ENCODE measurements around the gene LRRC1. TPM values are rescaled to one million over a fixed set of nuclear protein-coding genes. Genes with fewer than 3 reads are reported as not detected.

Gene LRRC1
- total RNA-seq, 1 donor from 2014 or later, result 2.6 TPM

DNA sequence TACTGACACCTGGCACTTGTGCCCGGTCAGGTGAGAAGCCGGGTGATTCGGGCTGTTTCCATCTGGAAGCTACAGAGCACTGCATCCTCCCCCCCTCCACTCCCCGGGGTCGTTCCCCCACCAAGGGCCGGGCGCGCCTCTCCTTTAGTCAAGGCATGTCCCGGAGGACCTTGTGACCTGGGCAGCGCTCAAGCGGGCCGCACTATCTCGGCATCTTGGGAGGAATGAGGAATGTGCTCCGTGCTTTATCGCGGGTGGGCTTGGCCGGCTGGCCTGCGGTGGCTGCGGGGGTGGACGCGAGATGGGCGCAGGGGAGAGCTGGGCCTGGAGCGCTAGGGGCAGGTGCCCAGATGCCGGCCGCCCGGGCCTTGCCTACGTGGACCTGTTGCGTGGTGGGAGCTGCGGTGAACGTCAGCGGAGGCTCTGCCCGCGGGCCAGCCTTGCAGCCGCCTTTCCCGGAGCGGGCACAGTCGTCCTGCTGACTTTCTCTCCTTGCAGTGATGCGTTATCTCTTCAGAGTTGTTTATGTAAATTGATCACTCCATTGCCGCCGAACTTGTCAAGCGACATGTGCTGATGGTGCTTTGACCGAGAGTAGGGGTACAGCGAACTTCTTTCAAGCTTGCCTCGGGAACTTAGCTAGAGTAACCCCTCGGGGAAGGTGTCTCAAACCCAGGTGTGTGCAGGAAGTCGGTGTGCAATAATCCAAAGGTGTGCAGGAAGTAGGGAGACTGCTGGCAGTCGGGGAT lies 1.1 kb downstream of the LRRC1 start:
- no peaks in the 10 kb centered on the region for H3K36me3 Mint-ChIP-seq (ENCODE audit: unreplicated experiment)
- peaks cover 5% of the 10 kb centered on the region for H3K4me1 Mint-ChIP-seq (ENCODE audit: low read depth, unreplicated experiment)
- TF ChIP-seq, protein P1, sequence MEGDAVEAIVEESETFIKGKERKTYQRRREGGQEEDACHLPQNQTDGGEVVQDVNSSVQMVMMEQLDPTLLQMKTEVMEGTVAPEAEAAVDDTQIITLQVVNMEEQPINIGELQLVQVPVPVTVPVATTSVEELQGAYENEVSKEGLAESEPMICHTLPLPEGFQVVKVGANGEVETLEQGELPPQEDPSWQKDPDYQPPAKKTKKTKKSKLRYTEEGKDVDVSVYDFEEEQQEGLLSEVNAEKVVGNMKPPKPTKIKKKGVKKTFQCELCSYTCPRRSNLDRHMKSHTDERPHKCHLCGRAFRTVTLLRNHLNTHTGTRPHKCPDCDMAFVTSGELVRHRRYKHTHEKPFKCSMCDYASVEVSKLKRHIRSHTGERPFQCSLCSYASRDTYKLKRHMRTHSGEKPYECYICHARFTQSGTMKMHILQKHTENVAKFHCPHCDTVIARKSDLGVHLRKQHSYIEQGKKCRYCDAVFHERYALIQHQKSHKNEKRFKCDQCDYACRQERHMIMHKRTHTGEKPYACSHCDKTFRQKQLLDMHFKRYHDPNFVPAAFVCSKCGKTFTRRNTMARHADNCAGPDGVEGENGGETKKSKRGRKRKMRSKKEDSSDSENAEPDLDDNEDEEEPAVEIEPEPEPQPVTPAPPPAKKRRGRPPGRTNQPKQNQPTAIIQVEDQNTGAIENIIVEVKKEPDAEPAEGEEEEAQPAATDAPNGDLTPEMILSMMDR (IDR thresholded peaks at IDR 0.05; ENCODE audit: partially characterized antibody, unreplicated experiment), result no peak
- DNase-seq, result peak; percentile 45
- H3K9me3 Mint-ChIP-seq (ENCODE audit: unreplicated experiment), result peaks cover 17% of the 10 kb centered on the region
- H3K27ac Mint-ChIP-seq (ENCODE audit: unreplicated experiment), result no peak overlapping the region
- H3K4me3 Mint-ChIP-seq (ENCODE audit: unreplicated experiment), result peak overlapping the region; percentile 98
- H3K27me3 Mint-ChIP-seq (ENCODE audit: unreplicated experiment), result peaks cover 12% of the 10 kb centered on the region

DNA sequence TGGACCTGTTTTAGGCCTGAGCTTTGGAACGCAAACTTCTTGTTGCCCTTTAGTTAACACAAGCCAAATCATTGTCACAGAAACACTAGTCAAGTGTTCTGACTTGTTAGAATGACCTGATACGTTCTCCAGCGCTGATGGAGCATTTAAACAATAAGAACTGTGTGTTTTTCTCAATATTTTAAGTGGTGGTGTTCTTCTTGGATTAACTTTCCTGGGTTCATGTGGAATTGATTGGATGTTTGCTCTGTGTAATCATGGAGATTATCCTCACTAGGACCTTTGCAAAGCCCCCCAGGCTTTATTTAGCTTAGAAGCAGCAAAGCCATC lies 1.6 kb downstream of the LRRC1 start:
- H3K4me3 Mint-ChIP-seq (ENCODE audit: unreplicated experiment), result peak overlapping the region; percentile 98

DNA sequence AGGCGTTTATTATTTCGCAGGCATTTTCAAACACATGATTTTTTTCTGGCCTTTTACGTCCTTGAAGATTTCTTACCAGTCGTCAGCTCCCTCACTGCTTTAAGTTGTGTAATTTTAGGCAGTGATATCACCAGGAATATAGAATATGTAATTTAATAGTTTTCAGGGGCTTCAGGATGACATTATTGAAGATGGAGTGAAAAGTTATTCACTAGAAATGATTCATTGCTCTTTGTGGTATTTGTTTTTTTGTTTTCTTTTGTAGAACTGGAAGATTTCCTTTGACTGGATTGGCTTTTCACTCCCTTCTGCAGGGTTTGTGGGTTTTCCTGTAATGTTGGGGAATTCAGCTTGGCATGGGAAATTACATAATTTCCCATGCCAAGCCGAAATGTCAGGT lies 2.0 kb downstream of the LRRC1 start:
- no peak for DNase-seq
- TF ChIP-seq, protein P1 (IDR thresholded peaks at IDR 0.05; ENCODE audit: partially characterized antibody, unreplicated experiment), result no peak
- Mint-ChIP-seq H3K9me3 (ENCODE audit: unreplicated experiment) (peaks cover 17% of the 10 kb centered on the region), H3K36me3 (ENCODE audit: unreplicated experiment) (no peaks in the 10 kb centered on the region), H3K27me3 (ENCODE audit: unreplicated experiment) (peaks cover 11% of the 10 kb centered on the region), H3K4me3 (ENCODE audit: unreplicated experiment) (no peak overlapping the region), H3K4me1 (ENCODE audit: low read depth, unreplicated experiment) (peaks cover 5% of the 10 kb centered on the region), H3K27ac (ENCODE audit: unreplicated experiment) (no peak overlapping the region)

More for the DNA sequence above, 1.6 kb downstream of the LRRC1 start:
- H3K27me3 Mint-ChIP-seq (ENCODE audit: unreplicated experiment), result peaks cover 11% of the 10 kb centered on the region
- no peaks in the 10 kb centered on the region for H3K36me3 Mint-ChIP-seq (ENCODE audit: unreplicated experiment)
- no peak for DNase-seq
- peaks cover 5% of the 10 kb centered on the region for H3K4me1 Mint-ChIP-seq (ENCODE audit: low read depth, unreplicated experiment)
- H3K9me3 Mint-ChIP-seq (ENCODE audit: unreplicated experiment), result peaks cover 17% of the 10 kb centered on the region
- TF ChIP-seq, protein P1 (IDR thresholded peaks at IDR 0.05; ENCODE audit: partially characterized antibody, unreplicated experiment), result no peak
- H3K27ac Mint-ChIP-seq (ENCODE audit: unreplicated experiment), result no peak overlapping the region

DNA sequence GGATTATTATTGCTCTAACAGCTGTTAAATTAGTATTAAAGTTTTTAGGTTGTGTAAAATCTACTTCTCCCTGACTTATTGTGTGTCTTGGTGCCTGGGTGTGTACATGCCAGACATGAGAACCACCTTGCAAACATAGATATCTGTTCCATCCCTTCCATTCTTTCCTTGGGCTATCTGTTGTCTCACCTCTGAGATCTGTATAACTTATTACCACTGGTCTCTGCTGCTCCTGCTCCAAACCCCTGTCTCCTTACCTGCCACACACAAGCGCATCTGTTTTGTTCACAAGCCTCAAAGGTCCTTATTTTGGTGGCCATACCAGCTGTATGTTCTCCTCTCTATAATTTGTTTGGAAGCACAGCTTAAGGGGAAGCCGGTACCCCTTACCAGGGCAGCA lies 2.5 kb downstream of the LRRC1 start:
- H3K27me3 Mint-ChIP-seq (ENCODE audit: unreplicated experiment), result peaks cover 11% of the 10 kb centered on the region
- peak overlapping the region; percentile 14 for H3K4me3 Mint-ChIP-seq (ENCODE audit: unreplicated experiment)
- no peak overlapping the region for H3K27ac Mint-ChIP-seq (ENCODE audit: unreplicated experiment)
- no peaks in the 10 kb centered on the region for H3K36me3 Mint-ChIP-seq (ENCODE audit: unreplicated experiment)
- no peak for DNase-seq
- H3K4me1 Mint-ChIP-seq (ENCODE audit: low read depth, unreplicated experiment), result peaks cover 5% of the 10 kb centered on the region
- H3K9me3 Mint-ChIP-seq (ENCODE audit: unreplicated experiment), result peaks cover 17% of the 10 kb centered on the region
- TF ChIP-seq, protein P1 (IDR thresholded peaks at IDR 0.05; ENCODE audit: partially characterized antibody, unreplicated experiment), result no peak

DNA sequence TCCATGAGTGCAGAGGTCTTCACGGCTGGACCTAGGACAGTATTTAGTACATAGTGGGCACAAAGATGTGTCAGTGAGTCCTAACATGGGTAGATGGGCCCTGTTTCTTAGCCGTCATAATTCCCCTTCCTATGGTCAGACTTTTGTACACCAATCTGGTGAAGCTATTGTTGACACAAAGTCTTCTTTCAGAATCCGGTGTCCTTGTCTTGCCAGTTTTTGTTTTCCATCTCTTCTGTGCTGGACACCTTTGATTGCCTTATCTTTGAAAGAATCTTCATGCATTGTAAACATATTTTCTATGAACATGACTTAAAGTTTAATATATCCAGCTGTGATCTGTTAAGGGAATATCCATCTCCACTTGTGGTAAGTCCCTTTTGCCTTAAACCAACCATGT lies 4.5 kb downstream of the LRRC1 start:
- Mint-ChIP-seq H3K36me3 (ENCODE audit: unreplicated experiment) (no peaks in the 10 kb centered on the region), H3K4me1 (ENCODE audit: low read depth, unreplicated experiment) (peaks cover 7% of the 10 kb centered on the region), H3K27ac (ENCODE audit: unreplicated experiment) (no peak overlapping the region), H3K9me3 (ENCODE audit: unreplicated experiment) (peaks cover 9% of the 10 kb centered on the region), H3K27me3 (ENCODE audit: unreplicated experiment) (peaks cover 4% of the 10 kb centered on the region), H3K4me3 (ENCODE audit: unreplicated experiment) (no peak overlapping the region)
- no peak for DNase-seq
- TF ChIP-seq, protein P1 (IDR thresholded peaks at IDR 0.05; ENCODE audit: partially characterized antibody, unreplicated experiment), result no peak

Measured in glutamatergic neuron (in vitro differentiated cells).